Activated CD4-positive, CD25-positive, alpha-beta regulatory T cell treated with anti-CD3 and anti-CD28 coated beads, Interleukin-2, amount 50 U/mL, for 72 hours (primary cell): ENCODE data around the gene PTPRN2.

Source experiments
- DNase-seq: peaks from one replicate; pipeline ENCODE4 v3.0.0; 2021

The PTPRN2 gene

DNA sequence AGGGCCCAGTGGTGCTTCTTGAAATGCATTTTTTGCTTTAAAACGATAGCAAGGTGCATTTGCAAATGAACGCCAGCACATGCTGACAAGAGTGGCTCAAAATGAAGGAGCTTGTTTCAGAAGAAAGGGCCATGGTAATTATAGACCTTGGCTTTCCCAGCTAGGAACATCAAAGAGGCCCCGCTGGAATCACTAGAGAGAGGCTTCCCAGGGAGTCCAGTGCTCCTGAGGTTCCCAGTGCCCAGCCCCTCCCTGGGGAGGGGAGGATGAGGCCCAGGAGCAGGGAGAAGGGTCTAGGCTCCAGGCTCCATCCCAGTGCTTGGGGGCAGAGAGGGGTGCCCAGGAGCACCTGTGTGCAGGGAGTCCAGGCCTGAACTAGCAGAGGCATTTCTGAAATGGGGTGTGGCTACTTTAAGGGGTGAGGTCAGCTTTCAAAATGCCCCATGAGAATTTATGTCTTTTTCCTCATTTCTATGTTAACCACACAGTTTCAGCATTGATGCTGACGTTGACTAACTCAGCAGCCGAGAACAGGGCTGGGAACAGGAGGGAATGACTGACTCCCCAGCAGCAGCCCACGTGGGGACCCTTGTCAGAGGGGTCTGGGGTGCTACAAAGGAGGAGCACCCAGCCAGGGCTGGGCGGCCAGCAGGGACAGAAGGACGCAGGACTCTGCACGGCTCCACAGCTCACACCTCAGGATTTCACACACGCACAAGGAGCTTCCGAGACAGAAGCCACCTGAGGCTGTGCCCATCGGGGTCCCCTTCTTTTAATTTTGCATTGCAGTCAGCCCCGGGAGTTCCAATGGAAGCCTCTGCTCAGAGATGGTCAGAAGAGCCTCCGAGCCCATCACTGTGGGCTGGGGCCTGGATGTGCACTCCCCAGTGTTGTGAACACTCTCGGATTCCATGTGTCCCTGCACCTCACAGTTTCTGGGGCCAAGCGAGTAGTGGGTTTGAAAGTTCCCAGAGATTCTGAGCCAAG, 570.2 kb downstream of the PTPRN2 start:
- no peak for DNase-seq

DNA sequence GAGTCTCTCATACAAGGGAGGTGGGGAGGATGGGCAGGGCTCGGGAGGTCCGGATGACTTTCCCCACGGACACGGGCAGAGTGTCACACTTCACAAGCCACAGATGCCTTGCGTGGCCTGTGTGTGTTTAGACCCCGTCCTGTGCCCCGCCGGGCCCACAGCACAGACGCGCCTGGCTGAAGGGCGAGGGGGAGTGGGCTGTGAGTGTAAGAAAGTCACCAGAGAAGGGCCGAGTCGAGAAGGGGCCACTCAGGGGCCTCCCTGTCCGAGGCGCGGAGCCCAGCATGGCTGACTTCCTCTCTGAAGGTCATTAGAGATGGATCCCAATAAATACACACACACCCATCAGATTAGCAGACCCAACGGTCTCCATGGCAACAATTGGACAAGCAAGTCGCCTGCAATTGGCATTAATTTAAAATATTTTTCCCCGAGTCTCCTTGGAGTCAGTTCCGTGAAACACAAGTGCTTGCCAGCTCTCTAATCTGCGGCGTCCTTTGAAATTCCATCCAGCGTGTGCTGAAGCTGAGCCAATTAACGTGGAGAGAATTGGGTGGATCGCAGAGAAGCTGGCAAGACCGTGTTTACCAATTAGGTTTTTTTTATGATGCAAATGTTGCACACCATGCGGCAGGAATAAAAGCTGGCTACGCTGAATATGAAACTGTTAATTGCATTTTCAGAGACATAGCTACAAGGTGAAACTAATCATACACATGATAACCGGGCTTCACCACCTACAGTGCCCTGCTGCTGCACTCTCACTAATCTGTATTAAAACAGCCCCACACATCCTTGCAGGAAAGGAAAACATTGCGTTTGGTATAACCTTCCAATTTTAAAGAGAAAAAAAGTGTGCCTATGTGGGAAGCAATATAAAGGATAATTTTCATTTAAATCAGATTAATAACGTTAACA, 571.2 kb downstream of the PTPRN2 start:
- DNase-seq = no peak

DNA sequence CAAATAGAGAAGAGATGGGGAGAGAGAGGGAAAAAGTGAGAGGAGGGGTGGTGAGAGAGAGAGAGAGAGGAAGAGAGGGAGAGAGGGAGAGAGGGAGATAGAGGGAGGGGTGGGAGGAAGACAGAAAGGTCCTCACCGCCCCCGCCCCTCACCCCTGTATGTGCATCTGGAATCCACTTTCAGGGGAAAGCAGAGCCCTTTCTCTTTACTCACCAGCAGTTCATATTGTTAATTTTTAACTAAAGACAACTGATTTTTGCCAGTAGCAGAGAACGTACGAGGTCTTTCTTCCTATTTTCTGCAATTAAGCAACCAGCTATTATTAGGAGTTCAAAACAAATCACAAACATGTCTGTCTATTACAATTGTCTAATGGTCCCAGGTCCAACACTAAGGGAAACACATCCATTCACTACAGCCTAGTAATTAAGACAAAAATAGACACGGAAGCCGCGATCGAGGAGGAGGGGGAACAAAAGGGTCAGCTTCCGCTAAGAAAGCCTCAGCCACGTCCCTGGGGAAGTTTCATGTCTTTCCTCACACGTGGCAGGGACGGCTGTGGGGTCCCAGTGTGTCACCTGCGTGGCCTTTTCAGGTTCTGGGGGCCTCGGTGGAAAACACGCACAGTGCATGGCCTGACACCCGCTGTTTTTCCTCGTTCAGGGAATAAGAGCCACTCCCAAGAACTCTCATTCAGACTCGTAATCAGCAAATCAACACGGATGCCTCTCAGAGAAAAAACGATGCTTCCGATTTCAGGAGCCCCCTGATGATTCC, 572.0 kb downstream of the PTPRN2 start:
- no peak for DNase-seq

DNA sequence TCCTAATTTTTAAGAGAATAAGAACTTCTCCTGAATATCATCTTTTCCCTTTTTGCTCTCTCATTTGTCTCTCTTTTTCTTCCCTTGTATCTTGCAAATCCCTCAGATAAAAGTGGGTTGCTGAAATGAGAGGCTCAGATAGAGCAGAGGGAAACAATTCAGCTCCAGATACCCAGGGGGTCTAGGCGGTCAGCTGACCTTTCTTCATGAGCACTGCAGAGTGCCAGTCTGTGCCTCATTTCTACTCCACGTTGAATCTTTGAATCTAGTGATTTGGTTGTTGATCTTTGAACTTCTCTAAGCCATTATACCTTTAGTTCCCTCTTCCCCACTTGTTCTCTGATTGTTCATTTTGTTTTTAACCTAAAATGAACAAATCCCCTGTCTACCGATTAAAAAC, 572.6 kb downstream of the PTPRN2 start:
- DNase-seq = no peak

DNA sequence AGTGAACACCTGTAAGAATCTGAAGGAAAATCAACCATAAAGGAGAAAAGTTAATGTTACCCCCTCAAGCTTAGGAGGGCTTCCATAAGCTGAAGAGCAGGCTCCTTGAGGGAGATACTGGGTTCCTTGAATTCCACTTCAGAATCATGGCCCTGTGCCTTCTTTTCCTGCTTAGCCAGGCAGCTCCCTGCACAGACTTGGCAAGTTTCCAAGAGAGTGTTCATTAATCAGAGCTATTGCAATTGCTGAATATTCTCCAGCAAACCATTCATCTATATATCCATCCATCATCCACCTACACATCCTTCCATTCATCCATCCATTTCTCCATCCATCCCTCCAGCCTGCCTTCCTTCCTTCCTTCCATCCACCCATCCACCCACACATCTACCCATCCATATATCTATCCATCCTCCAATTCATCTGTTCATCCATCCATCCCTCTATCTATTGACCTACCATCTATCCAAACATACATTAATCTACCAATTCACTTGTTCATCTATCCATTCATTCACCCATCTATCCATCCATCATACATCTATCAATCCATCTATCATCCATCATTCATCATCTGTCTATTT, 574.4 kb downstream of the PTPRN2 start:
- no peak for DNase-seq

DNA sequence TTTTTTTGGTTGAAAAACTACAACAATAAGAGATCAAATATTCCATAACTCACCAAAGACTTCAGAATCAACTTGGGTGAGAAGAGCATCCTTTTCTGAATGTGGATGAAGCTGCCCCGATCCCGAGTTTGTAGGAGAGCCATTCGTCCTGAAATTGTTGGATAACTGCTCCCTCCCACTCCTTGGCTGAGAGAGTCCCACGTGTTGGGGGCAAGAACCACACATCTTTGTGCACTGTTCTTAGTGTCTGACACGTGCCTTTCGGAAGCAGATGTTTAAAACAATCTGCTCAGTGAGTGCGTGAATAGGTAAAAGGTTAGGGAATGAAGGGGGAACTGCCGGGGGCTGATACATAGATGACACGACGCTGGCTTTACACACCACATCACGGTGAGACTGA, 575.7 kb downstream of the PTPRN2 start:
- no peak for DNase-seq

DNA sequence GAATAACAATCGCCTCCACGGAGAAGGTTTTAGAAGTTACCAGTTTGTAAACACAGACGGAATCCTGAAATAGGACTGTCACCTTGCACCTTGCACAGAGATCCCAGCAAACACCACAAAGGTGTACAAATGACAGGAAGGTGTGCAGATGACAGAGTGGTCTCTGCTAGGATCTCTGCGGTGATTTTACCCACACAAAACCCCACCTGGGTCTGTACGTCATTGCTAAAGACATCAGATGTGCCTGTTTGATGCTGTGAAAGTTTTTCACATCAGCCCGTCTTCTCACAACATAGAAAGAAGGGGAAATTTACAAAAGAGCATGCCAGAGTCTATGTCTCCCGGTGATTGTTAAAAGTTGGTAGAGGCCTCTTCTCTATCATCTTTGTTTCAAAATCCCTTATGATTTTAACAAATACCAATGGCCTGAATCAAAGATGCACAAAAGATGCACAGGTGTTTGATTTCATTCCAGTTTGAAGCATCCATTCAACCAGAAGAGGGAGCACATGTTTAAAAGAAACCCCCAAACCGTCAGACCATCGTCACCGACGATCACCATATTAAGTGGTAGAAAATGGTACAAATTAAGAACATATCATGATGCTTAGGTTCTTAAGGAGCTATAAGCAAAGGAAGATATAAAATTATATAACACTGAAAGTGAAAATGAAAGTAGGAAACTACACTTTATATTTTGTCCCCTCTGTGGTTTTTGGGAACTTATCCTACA, 576.5 kb downstream of the PTPRN2 start:
- DNase-seq = no peak

DNA sequence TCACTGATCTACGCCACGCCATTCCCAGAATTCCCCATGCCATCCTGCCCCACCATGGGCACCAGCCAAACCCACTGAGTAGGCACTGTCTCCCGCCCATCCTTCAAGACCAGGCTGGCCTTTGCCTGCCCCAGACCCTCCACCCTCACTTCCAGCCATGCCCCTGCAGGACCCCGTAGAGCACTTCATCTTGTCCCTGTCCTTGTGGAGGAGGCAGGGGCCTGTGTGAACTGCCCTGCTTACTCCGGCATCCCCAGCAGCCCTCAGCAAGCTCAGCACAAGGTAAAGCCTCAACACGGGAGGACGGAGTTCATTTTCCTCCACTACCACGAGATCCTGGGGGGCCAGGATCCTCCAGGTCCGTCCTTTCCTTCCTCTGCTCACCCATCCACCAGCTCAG, 577.7 kb downstream of the PTPRN2 start:
- DNase-seq = no peak

DNA sequence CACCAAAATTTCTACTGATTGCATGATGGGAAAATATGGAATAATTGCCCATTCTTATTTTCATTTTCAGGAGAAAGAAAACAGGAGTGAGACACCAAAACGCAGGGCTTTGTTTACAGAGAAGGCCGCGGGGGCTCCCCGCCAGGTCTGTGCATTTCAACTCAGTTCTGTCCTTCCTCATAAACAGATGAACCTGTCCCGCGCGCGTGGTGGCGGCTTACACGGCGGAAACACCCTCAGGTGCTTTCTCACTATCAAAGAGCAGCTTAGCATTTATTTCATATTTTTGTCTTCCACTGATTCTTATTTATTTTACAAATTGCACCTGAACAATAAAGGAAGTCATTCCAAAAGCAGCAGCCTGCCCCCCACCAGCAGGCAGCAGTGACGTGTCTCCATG, 579.4 kb downstream of the PTPRN2 start:
- DNase-seq = no peak

DNA sequence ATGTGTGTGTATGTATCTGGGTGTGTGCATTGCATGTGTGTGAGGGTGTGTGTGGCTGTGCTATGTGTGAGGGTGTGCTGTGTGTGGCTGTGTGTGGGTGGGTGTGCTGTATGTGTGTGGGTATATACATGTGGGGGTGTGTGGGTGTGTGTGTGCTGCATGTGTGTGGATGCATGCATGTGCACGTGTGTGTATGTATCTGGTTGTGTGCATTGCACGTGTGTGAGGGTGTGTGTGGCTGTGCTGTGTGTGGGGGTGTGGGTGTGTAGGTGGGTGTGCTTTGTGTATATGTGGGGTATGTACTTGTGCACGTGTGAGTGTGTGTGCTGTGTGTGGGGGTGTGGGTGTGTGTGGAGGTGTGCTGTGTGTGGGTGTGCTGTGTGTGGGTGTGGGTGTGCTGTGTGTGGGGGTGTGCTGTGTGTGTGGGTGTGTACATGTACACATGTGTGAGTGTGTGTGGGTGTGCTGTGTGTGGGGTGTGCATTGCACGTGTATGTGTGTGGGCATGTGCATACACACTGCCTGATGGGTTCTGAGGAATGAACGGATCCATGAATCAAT, 579.8 kb downstream of the PTPRN2 start:
- no peak for DNase-seq

DNA sequence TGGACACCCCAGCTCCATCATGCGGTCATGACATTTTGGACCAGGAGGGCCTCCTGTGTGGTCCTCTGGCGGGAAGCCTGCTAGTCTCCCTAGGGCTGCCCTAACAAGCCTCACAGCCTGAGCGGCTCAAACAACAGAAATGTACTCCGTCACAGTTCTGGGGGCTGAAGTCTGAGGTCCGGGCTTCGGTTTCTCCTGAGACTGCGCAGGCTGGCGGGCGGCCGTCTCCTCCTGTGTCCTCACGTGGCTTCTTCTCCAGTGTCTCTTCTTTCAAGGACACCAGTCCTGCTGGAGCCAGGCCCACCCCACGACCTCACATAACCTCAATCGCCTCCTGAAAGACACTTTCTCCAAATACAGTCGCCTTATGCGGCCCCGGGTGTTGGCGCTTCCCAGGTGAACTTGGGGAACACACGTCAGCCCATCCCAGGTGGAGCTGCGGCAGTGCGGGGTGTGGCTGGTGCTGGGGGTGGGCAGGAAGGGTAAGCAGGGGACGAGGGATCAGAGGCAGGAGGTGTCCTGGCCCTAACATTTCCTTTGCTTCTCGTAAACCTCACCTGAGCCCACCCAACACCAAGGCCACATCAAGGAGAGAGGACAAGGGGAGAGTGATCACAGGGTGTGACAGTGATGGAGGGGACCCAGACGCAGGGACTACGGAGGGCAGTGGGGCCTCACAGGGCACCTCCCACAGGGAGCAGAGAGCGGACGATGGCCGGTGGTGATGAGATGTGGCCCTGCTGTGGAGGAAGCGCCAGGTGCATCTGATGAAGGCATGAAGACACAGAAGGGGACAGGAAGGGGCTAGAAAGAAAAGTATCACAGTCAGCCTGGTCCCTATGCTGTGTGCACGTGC, 580.6 kb downstream of the PTPRN2 start:
- DNase-seq = no peak

DNA sequence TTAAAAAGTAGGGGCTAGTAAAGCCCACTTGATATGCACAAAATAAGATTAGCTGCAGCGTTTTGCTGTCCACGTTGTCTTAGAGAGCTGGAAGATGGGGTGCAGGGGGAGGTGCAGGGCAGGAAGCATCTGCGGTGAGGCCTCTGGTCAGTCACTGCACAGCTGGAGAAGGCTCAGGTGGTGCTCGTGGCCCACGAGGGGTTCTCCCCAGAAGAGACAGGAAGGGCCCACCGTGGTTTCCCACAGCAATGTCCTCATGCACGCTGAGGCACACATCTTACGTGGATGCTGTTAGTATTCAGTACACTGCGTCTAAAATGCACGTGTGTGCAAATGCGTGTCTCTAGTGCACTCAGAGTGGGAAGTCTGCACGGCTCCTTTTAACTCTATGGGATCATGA, 582.1 kb downstream of the PTPRN2 start:
- DNase-seq = no peak

DNA sequence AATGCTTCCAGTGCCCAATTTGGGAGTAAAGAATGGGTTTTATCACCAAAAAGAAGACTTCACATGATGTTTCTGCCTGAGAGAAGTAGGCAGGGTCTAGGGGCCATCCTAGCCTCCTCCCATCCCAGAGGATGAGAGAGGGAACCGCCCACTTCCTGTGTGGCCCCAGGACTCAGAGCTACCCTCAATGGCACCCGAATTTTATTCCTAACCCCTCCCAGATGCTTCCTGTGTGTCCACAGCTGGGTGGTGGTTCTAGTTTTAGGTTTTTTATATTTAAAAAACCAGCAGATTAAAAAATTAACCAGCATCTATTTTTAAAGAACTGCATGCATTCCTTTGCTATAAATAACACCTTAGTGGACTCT, 583.5 kb downstream of the PTPRN2 start:
- DNase-seq = no peak

DNA sequence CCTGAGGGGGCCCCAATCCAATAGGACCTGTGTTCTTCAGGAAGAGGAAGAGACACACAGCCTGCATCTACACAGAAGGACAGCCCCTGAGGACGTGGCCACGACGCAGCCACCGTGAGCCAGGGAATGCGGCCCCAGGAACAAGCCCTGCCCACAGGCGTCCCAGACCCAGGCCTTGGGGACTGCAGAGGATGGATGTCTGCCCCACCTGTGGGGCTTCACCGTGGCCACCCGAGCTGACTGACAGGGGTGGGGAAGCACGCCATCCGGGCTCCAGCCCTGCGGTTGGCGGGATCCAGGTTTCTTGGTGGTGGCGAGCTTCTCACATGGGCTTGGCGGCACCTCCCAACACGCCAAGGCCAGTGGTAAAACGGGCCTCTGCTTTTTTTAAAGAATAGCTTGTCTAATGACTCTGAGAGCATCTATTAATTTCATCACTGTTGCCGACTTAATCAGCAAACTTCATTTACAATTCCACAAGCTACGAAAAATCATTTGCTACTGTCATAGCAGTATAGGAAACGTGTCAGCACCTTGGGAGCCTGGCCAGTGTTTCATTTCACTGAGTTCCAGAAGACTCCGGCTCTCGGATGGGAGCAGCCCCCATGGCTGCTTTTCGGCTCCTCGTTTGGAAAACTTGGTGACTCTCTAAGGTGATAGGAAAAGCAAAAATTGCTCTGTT, 584.0 kb downstream of the PTPRN2 start:
- no peak for DNase-seq

DNA sequence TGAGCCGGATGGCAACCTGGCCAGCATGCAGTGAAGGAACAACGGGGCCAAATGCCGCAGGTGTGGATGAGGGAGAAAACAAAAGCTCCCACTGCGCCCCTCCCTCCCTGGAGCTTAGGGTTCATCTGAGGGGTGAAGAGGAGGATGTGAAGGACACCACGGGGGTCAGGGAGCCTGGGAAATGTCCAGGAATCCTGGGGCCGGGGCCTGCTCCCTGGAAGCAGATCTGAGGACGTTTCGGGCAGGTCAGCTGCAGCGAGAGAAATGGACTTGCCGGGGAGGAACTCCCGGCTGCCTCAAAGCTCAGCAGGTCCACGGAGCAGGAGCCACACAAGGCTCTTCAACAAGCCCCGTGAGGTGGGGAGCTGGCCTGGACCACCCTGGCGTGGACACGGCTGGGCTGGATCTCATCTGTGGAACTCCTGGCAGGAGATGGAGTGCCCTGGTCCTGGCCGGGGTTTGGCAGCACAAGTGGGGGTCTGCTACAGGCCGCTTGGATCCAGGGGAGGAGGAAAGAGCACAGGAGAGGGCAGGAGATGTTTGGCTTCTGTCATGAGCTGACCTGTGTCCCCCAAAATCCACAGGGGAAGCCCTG, 585.0 kb downstream of the PTPRN2 start:
- no peak for DNase-seq

DNA sequence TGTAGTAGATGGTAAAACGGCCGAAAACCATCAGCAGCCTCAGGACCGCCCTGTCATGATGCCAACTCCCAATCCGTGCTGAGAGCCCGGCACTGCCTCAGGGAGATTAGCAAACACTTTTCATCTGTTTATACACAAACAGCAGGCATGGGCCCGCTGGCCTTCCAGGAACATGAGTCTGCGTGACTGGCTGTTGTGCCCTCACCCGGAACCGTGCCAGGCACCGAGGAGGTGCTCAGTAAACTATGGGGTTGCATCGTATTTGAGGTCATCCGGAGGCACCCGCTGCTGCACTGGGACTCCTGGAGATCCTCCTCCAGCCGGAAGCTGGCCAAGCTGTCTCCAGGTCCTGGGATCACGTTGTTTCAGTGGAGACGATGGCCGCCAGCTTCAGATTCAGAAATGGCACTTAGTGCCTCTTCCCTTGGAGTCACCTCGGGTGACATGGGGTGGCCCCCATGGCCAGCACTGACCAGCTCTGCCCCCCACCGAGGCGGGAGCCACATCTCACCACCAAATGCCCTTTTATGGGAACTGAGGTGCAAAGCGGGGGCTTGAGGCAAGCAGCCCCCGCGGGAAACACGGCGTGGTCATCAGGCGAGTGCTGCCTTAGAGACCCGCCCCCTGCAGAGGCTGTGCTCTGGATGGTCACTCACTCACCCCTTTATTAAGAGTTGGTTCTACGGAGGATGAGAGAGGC, 585.9 kb downstream of the PTPRN2 start:
- DNase-seq = no peak

DNA sequence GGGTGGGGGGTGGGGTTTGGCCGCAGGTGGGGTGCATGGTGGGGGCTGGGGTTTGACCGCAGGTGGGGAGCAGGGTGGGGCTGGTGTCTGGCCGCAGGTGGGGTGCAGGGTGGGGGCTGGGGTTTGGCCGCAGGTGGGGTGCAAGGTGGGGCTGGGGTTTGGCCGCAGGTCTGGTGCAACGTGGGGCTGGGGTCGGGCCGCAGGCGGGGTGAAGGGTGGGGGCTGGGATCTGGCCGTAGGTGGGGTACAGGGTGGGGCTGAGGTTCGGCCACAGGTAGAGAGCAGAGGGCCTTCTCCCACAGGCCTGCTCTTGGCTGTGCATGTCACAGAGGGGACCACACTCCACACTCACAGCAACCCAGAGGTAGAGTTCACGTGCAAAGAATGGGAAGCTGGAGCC, 586.6 kb downstream of the PTPRN2 start:
- no peak for DNase-seq

DNA sequence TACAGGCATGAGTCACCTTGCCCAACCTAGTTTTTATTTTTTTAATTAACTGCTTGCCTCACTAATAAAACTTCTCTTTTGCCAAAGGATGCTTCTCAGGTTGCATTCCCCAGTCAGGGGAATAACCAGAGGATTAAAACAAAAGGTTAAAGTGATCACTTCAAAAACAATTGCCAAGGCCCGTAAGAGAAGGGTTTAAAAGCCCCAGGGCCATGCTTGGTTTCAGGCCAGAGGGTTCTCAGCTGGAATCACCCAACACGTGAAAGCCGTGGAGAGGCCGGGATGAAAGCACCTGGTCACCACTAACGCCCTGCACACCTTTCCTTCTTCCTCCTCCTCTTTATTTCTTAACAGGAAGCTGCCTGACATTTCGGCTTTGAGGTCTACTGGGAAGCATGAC, 587.5 kb downstream of the PTPRN2 start:
- DNase-seq = no peak
